K562 (cell line): Measurements from ENCODE around the gene NCR1. TPM values are rescaled to one million over a fixed set of nuclear protein-coding genes. Genes with fewer than 3 reads are reported as not detected.

ENCODE experiments used
- ATF2 ChIP-seq: sonication (generic); formaldehyde crosslinking; IDR thresholded peaks from 2 replicates; pipeline ENCODE4 v1.8.1; 2022; ENCODE audit warnings: missing genetic modification reagents
- BACH1 ChIP-seq: fragments of 200-800 bp; sonication (Bioruptor generic); IDR thresholded peaks from 2 replicates; pipeline ENCODE4 v1.6.1; 2016; ENCODE audit warnings: missing genetic modification characterization, missing compliant biosample characterization
- ETV1 ChIP-seq: fragments of 450-650 bp; conservative IDR thresholded peaks from 2 replicates; pipeline ENCODE4 v1.6.1; 2016; ENCODE audit warnings: missing genetic modification characterization, control low read depth, low read depth, missing compliant biosample characterization
- HNRNPK ChIP-seq: fragments of 200-400 bp; formaldehyde crosslinking; IDR thresholded peaks from one replicate; pipeline ENCODE4 v1.6.1; 2018; ENCODE audit warnings: mild to moderate bottlenecking, low read depth, low read length; ENCODE audit not compliant: poor library complexity, severe bottlenecking
- ILF3 ChIP-seq: fragments of 450-650 bp; IDR thresholded peaks from 2 replicates; pipeline ENCODE4 v1.6.1; 2018; ENCODE audit warnings: antibody characterized with exemption, mild to moderate bottlenecking, moderate library complexity, borderline replicate concordance
- KDM2B ChIP-seq: fragments of 250-450 bp; sonication (Bioruptor Pico); IDR thresholded peaks from 2 replicates; pipeline ENCODE4 v1.8.0; 2021; ENCODE audit warnings: mild to moderate bottlenecking, moderate library complexity
- KLF13 ChIP-seq: fragments of 450-650 bp; IDR thresholded peaks from 2 replicates; pipeline ENCODE4 v1.6.1; 2016; ENCODE audit warnings: missing genetic modification characterization, low read depth, mild to moderate bottlenecking, missing compliant biosample characterization, moderate library complexity, borderline replicate concordance
- NCOR1 ChIP-seq: fragments of 450-650 bp; IDR thresholded peaks from 2 replicates; pipeline ENCODE4 v1.6.1; 2016; ENCODE audit warnings: mild to moderate bottlenecking, moderate library complexity
- NFIC ChIP-seq: fragments of 450-650 bp; IDR thresholded peaks from 2 replicates; pipeline ENCODE4 v1.6.1; 2017; ENCODE audit warnings: mild to moderate bottlenecking, inconsistent platforms
- NR2C1 ChIP-seq, 2 experiments: fragments of 450-650 bp; IDR thresholded peaks; 2 replicates each; pipeline ENCODE4 v1.6.1; 2017; ENCODE audit warnings: mild to moderate bottlenecking in 2 of 2, antibody characterized with exemption in 1 of 2, inconsistent platforms in 1 of 2, missing compliant biosample characterization in 1 of 2, missing genetic modification characterization in 1 of 2
- SIN3B ChIP-seq: fragments of 450-650 bp; IDR thresholded peaks from 2 replicates; pipeline ENCODE4 v1.6.1; 2017; ENCODE audit warnings: low read depth, mild to moderate bottlenecking, moderate library complexity
- ZBTB2 ChIP-seq: fragments of 450-650 bp; IDR thresholded peaks from 2 replicates; pipeline ENCODE4 v1.6.1; 2016; ENCODE audit warnings: antibody characterized with exemption
- ZC3H8 ChIP-seq: fragments of 450-650 bp; IDR thresholded peaks from 2 replicates; pipeline ENCODE4 v1.6.1; 2017
- ZKSCAN1 ChIP-seq: fragments of 150-350 bp; IDR thresholded peaks from 2 replicates; pipeline ENCODE4 v1.6.1; 2016; ENCODE audit warnings: low read depth, low read length
- ZMIZ1 ChIP-seq, 2 experiments: fragments of 150-350 bp in 1 of 2; IDR thresholded peaks; 2 replicates each; pipeline ENCODE4 v1.6.1; 2012 to 2016; ENCODE audit warnings: low read depth in 2 of 2, low read length in 2 of 2, mild to moderate bottlenecking in 1 of 2, moderate library complexity in 1 of 2
- ZNF197 ChIP-seq: fragments of 200-800 bp; sonication (Bioruptor generic); IDR thresholded peaks from 2 replicates; pipeline ENCODE4 v1.6.1; 2016; ENCODE audit warnings: low read depth, missing genetic modification characterization, missing compliant biosample characterization
- polyA plus RNA-seq, 8 experiments: library from polyadenylated mRNA; depleted of rRNA in 4 of 8; stranded (reverse) in 5 of 8; unstranded in 3 of 8; fragments of >200 nt; fragmentation: Nextera tagmentation in 2 of 8; fragmentation: Illumina TruSeq in 1 of 8; extraction: Ambion mirVana in 2 of 8; extraction: Trizol in 1 of 8; gene quantifications; 2 replicates each; pipeline versions ENCODE4 v1.2.1 to v1.2.3, GENCODE V29; 2011 to 2014; ENCODE audit warnings: inconsistent platforms in 1 of 8, missing spikeins in 1 of 8
- total RNA-seq, 7 experiments: library from RNA; depleted of rRNA in 6 of 7; stranded (reverse); fragments of >200 nt in 6 of 7; fragmentation: Illumina TruSeq in 2 of 7; extraction: Trizol in 2 of 7; gene quantifications; 2 replicates each; pipeline versions ENCODE4 v1.2.1 to v1.2.3, GENCODE V29; 2011 to 2021; ENCODE audit warnings: low replicate concordance in 1 of 7
- TF ChIP-seq, protein P1 (sequence below), 3 experiments: fragments of 200-800 bp in 1 of 3; fragments of 250-450 bp in 1 of 3; fragments of 450-650 bp in 1 of 3; sonication (Bioruptor Pico) in 1 of 3; sonication (Bioruptor generic) in 1 of 3; formaldehyde crosslinking in 1 of 3; IDR thresholded peaks; 2 replicates each; pipeline versions ENCODE4 v1.6.1 to v1.8.0; 2016 to 2022; ENCODE audit warnings: mild to moderate bottlenecking in 2 of 3, missing genetic modification characterization in 2 of 3, missing compliant biosample characterization in 1 of 3, moderate library complexity in 1 of 3

Gene NCR1
- total and polyA plus RNA-seq, 9 of the 15 experiments (the other 6 are each of a cell fraction or from before 2014, with no cell fraction given) = 0.25 to 3.1 (median 1.2) TPM

GRCh38 chr19:54905803-54906511 lies at the start of gene NCR1 (continued):
- TF ChIP-seq ATF2 = no peak
- no peak for TF ChIP-seq ILF3
- no peak for TF ChIP-seq HNRNPK
- TF ChIP-seq SIN3B = no peak
- peak; percentile 44; the same call in 1 of the 2 replicates for TF ChIP-seq ETV1 (tag)
- TF ChIP-seq ZC3H8 = no peak
- TF ChIP-seq NR2C1 (IDR thresholded peaks at IDR 0.05) = no peak
- TF ChIP-seq NR2C1 (tag; IDR thresholded peaks at IDR 0.05) = no peak
- no peak for TF ChIP-seq ZMIZ1 (IDR thresholded peaks at IDR 0.05; ENCODE audit: low read depth in 2 of 2, low read length in 2 of 2)
- TF ChIP-seq ZNF197 (CRISPR knock-in tag) = no peak
- TF ChIP-seq BACH1 = no peak
- TF ChIP-seq NFIC = no peak
- peak; percentile 39; the same call in 1 of the 2 replicates for TF ChIP-seq ZBTB2
- TF ChIP-seq ZKSCAN1 = 0 out of 2 replicates have a peak, but pooled peaks have one; percentile 13
- TF ChIP-seq, protein P1, sequence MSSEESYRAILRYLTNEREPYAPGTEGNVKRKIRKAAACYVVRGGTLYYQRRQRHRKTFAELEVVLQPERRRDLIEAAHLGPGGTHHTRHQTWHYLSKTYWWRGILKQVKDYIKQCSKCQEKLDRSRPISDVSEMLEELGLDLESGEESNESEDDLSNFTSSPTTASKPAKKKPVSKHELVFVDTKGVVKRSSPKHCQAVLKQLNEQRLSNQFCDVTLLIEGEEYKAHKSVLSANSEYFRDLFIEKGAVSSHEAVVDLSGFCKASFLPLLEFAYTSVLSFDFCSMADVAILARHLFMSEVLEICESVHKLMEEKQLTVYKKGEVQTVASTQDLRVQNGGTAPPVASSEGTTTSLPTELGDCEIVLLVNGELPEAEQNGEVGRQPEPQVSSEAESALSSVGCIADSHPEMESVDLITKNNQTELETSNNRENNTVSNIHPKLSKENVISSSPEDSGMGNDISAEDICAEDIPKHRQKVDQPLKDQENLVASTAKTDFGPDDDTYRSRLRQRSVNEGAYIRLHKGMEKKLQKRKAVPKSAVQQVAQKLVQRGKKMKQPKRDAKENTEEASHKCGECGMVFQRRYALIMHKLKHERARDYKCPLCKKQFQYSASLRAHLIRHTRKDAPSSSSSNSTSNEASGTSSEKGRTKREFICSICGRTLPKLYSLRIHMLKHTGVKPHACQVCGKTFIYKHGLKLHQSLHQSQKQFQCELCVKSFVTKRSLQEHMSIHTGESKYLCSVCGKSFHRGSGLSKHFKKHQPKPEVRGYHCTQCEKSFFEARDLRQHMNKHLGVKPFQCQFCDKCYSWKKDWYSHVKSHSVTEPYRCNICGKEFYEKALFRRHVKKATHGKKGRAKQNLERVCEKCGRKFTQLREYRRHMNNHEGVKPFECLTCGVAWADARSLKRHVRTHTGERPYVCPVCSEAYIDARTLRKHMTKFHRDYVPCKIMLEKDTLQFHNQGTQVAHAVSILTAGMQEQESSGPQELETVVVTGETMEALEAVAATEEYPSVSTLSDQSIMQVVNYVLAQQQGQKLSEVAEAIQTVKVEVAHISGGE (CRISPR knock-in tag; IDR thresholded peaks at IDR 0.05) = peak in 1 of 3 experiments; percentile 61; a peak in 2 of 6 replicates
- TF ChIP-seq NCOR1 = no peak
- no peak for TF ChIP-seq KDM2B
- 0 out of 2 replicates have a peak, but pooled peaks have one; percentile 14 for TF ChIP-seq KLF13 (tag)
